ENCODE data around the gene TMEM184A. TPM values are rescaled to one million over a fixed set of nuclear protein-coding genes. Genes with fewer than 3 reads are reported as not detected.
A peak's percentile ranks its signal among the peaks of the same experiment; 100 is the strongest.

The TMEM184A gene
- total and polyA plus RNA-seq, 2 of the 13 experiments (the other 11 are each of a cell fraction or from before 2014, with no cell fraction given): 9.5 to 20.4 TPM

GRCh38 chr7:1579481-1580421 is 23.7 kb upstream of the TMEM184A start (continued):
- TF ChIP-seq ARID5B (CRISPR knock-in tag; IDR thresholded peaks at IDR 0.05) (no peak), ZSCAN5A (CRISPR knock-in tag; IDR thresholded peaks at IDR 0.05; ENCODE audit: borderline replicate concordance) (no peak), ZNF607 (CRISPR knock-in tag; IDR thresholded peaks at IDR 0.05; ENCODE audit: borderline replicate concordance) (no peak), SKIL (CRISPR knock-in tag; IDR thresholded peaks at IDR 0.05; ENCODE audit: borderline replicate concordance) (no peak), ZNF605 (CRISPR knock-in tag; IDR thresholded peaks at IDR 0.05) (no peak), JDP2 (CRISPR knock-in tag; IDR thresholded peaks at IDR 0.05; ENCODE audit: borderline replicate concordance) (no peak), HMGXB4 (CRISPR knock-in tag; IDR thresholded peaks at IDR 0.05; ENCODE audit: borderline replicate concordance in 1 of 2, low read depth in 1 of 2) (peak; percentile 27 to 46; a peak in 1 of 4 replicates), SP5 (CRISPR knock-in tag; IDR thresholded peaks at IDR 0.05; ENCODE audit: borderline replicate concordance, low read depth) (no peak), ZNF225 (CRISPR knock-in tag; IDR thresholded peaks at IDR 0.05) (no peak), ZNF558 (CRISPR knock-in tag; IDR thresholded peaks at IDR 0.05; ENCODE audit: borderline replicate concordance) (no peak), GATAD1 (CRISPR knock-in tag; IDR thresholded peaks at IDR 0.05) (no peak), EP300 (IDR thresholded peaks at IDR 0.05; ENCODE audit: low read depth in 2 of 2, low read length in 2 of 2) (no peak), EP300 (CRISPR knock-in tag; IDR thresholded peaks at IDR 0.05; ENCODE audit: borderline replicate concordance) (no peak), ZGPAT (CRISPR knock-in tag; IDR thresholded peaks at IDR 0.05) (no peak), ZNF496 (CRISPR knock-in tag; IDR thresholded peaks at IDR 0.05; ENCODE audit: insufficient replicate concordance) (no peak), TGIF2 (CRISPR knock-in tag; IDR thresholded peaks at IDR 0.05) (no peak), FOSL1 (CRISPR knock-in tag; IDR thresholded peaks at IDR 0.05; ENCODE audit: borderline replicate concordance) (no peak)

Data from HepG2 (cell line).